Progenitor cell of endocrine pancreas (in vitro differentiated cells): ENCODE results near the gene MAPRE3. TPM values are rescaled to one million over a fixed set of nuclear protein-coding genes. Genes with fewer than 3 reads are reported as not detected.

Experiments
- DNase-seq: peaks from one replicate; pipeline ENCODE4 v3.0.0; 2021; ENCODE audit warnings: low spot score; ENCODE audit not compliant: unreplicated experiment
- H3K27ac Mint-ChIP-seq: 2 replicates; pipeline ENCODE4 v1.8.0; 2021; ENCODE audit warnings: mild to moderate bottlenecking, moderate library complexity, mixed read lengths
- H3K27me3 Mint-ChIP-seq: 2 replicates; pipeline ENCODE4 v1.8.0; 2021; ENCODE audit warnings: mixed read lengths
- H3K36me3 Mint-ChIP-seq: 2 replicates; pipeline ENCODE4 v1.8.0; 2022; ENCODE audit warnings: mixed read lengths; ENCODE audit not compliant: insufficient read depth
- H3K4me1 Mint-ChIP-seq: 2 replicates; pipeline ENCODE4 v1.8.0; 2021; ENCODE audit warnings: low read depth, mixed read lengths
- H3K4me3 Mint-ChIP-seq: 2 replicates; pipeline ENCODE4 v1.8.0; 2021; ENCODE audit warnings: low read depth, mild to moderate bottlenecking, moderate library complexity, mixed read lengths
- H3K9me3 Mint-ChIP-seq: 2 replicates; pipeline ENCODE4 v1.8.0; 2021; ENCODE audit warnings: low read depth, mixed read lengths
- total RNA-seq: library from RNA; stranded (reverse); gene quantifications from 2 replicates; pipeline ENCODE4 v1.2.1, GENCODE V29; 2021
- TF ChIP-seq, protein P1 (sequence below): fragments of 200-600 bp; sonication (generic); IDR thresholded peaks from one replicate; pipeline ENCODE4 v1.5.0; 2021; ENCODE audit warnings: antibody characterized with exemption, mild to moderate bottlenecking; ENCODE audit not compliant: unreplicated experiment

MAPRE3 gene
- total RNA-seq, 1 donor from 2014 or later: 18.6 TPM

DNA sequence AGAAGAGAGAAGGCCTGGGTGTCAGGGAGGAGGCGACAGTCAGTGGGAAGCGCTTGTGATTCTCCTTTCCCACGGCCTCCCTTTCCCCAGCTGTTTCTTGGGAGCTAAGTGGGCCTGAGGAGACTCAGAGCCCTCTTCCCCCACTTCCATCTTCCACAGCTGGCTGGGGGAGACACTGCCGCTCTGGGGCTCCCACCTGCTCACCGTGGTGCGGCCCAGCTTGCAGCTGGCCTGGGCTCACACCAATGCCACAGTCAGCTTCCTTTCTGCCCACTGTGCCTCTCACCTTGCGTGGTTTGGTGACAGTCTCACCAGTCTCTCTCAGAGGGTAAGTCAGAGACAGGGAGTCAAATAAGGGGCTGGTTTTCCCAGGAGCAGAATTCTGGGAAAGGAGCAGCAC lies 69.4 kb downstream of the MAPRE3 start:
- TF ChIP-seq, protein P1, sequence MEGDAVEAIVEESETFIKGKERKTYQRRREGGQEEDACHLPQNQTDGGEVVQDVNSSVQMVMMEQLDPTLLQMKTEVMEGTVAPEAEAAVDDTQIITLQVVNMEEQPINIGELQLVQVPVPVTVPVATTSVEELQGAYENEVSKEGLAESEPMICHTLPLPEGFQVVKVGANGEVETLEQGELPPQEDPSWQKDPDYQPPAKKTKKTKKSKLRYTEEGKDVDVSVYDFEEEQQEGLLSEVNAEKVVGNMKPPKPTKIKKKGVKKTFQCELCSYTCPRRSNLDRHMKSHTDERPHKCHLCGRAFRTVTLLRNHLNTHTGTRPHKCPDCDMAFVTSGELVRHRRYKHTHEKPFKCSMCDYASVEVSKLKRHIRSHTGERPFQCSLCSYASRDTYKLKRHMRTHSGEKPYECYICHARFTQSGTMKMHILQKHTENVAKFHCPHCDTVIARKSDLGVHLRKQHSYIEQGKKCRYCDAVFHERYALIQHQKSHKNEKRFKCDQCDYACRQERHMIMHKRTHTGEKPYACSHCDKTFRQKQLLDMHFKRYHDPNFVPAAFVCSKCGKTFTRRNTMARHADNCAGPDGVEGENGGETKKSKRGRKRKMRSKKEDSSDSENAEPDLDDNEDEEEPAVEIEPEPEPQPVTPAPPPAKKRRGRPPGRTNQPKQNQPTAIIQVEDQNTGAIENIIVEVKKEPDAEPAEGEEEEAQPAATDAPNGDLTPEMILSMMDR: no peak
- Mint-ChIP-seq H3K9me3 (no peaks in the 10 kb centered on the region), H3K4me1 (no peaks in the 10 kb centered on the region), H3K4me3 (no peak overlapping the region), H3K27me3 (no peaks in the 10 kb centered on the region), H3K36me3 (peaks cover 13% of the 10 kb centered on the region), H3K27ac (no peak overlapping the region)
- no peak for DNase-seq

DNA sequence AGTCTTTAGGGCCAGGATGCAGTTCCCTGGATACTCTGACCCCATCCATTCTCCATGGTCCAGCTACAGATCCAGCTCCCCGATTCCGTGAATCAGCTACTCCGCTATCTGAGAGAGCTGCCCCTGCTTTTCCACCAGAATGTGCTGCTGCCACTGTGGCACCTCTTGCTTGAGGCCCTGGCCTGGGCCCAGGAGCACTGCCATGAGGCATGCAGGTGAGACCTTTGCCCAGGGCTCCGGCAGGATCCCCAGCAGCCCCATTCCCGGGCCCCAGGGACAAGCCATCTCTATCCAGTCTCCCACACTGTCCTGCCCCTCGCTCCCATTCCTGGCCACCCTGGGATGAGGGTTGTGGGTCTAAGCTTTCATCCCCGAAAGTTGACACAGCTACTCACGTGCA lies 69.8 kb downstream of the MAPRE3 start:
- Mint-ChIP-seq H3K9me3 (no peaks in the 10 kb centered on the region), H3K36me3 (peaks cover 13% of the 10 kb centered on the region), H3K4me3 (no peak overlapping the region), H3K27ac (no peak overlapping the region), H3K4me1 (no peaks in the 10 kb centered on the region), H3K27me3 (no peaks in the 10 kb centered on the region)
- DNase-seq: no peak
- TF ChIP-seq, protein P1: no peak

DNA sequence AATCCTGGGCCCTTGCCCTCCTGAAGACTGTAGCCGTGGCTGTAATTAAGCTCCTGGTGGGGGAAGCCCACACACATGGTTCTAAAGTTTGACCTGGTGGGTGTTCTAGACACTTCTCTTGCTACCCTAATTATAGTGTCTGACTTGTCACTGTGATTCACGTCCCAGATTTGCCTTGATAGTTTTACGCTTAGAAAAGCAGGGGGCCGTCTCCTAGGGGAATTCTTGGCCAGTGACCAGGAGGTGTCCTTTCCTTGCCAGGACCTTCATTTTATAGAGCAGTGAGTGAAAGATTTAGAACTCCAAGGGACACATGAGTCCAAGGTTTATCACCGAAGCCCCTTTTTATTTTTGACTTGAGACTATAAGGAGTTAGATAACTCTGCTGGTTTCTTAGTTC lies 71.3 kb downstream of the MAPRE3 start:
- H3K4me1 Mint-ChIP-seq: no peaks in the 10 kb centered on the region
- peaks cover 11% of the 10 kb centered on the region for H3K36me3 Mint-ChIP-seq
- no peaks in the 10 kb centered on the region for H3K27me3 Mint-ChIP-seq
- H3K27ac Mint-ChIP-seq: no peak overlapping the region
- no peaks in the 10 kb centered on the region for H3K9me3 Mint-ChIP-seq
- H3K4me3 Mint-ChIP-seq: no peak overlapping the region
- TF ChIP-seq, protein P1: no peak
- no peak for DNase-seq

DNA sequence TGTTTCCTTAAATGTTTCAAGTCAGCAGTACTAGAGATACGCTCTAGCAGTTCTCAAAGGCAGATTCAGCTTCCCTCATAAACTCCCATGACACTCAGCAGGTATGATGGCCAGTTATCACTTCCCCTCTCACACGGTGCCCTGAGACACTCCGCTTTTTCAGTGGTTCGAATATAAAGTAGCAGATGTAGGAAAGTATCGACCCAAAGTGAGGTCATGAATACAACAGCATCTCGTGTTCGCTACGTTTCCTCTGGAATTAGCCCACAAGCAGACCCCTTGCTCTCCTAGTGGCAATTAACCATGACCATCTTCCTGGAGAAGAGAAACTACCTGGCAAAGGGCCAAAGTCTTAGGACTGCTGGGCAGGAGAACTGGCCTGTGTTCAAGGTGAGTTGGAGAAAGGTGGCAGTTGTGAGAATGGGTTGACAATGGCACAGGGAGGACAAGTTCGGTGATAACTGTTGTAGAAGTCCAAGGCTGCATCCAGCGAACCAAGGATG lies 71.8 kb downstream of the MAPRE3 start:
- H3K9me3 Mint-ChIP-seq: no peaks in the 10 kb centered on the region
- H3K27ac Mint-ChIP-seq: no peak overlapping the region
- TF ChIP-seq, protein P1: no peak
- H3K27me3 Mint-ChIP-seq: no peaks in the 10 kb centered on the region
- H3K4me3 Mint-ChIP-seq: no peak overlapping the region
- H3K4me1 Mint-ChIP-seq: no peaks in the 10 kb centered on the region
- DNase-seq: no peak
- peaks cover 11% of the 10 kb centered on the region for H3K36me3 Mint-ChIP-seq

DNA sequence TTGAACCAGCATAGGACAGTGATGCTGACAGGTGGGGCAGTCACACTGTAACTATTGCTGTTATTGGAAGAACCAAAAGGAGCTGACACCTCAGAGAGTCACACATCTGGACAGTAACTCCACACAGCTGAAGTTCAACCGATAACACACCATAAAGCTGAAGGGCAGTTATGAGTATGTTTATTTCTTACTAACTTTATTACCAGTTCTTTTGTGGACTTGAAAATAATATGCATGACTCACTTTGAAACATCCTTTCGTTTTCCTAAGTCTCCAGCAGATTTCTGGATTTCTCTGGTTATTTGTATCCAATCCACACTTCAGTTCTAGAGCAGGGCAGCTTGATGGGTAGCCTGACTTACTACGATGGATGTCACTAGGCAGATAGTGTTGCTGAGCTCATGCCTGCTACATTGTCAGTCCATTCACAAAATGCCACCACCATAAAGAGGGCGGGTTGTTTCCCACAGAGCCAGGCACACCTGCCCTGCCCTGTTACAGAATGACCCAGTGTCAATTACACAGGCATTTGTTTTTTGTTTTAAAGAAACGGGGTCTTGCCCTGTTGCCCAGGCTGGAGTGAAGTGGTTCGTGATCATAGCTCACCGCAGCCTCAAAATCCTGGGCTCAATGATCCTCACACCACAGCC lies 72.7 kb downstream of the MAPRE3 start:
- no peak overlapping the region for H3K4me3 Mint-ChIP-seq
- TF ChIP-seq, protein P1: no peak
- H3K36me3 Mint-ChIP-seq: peaks cover 11% of the 10 kb centered on the region
- no peaks in the 10 kb centered on the region for H3K27me3 Mint-ChIP-seq
- no peak for DNase-seq
- H3K27ac Mint-ChIP-seq: no peak overlapping the region
- H3K9me3 Mint-ChIP-seq: no peaks in the 10 kb centered on the region
- H3K4me1 Mint-ChIP-seq: no peaks in the 10 kb centered on the region
